C4-2B (cell line): ENCODE results near the gene RIOK1.
"Not testable (repeated sequence)": the region's sequence is repeated elsewhere in the genome, so short reads cannot be mapped to it uniquely, and the experiment has no call there.

ENCODE experiments used
- H3K27ac ChIP-seq: fragments of 450-650 bp; 2 replicates; pipeline ENCODE4 v1.5.1; 2017
- CTCF ChIP-seq: fragments of 450-650 bp; conservative IDR thresholded peaks from 2 replicates; pipeline ENCODE4 v1.5.1; 2017; ENCODE audit warnings: mild to moderate bottlenecking
- ZFX ChIP-seq: fragments of 450-650 bp; IDR thresholded peaks from 2 replicates; pipeline ENCODE4 v1.6.1; 2017

RIOK1 gene

DNA sequence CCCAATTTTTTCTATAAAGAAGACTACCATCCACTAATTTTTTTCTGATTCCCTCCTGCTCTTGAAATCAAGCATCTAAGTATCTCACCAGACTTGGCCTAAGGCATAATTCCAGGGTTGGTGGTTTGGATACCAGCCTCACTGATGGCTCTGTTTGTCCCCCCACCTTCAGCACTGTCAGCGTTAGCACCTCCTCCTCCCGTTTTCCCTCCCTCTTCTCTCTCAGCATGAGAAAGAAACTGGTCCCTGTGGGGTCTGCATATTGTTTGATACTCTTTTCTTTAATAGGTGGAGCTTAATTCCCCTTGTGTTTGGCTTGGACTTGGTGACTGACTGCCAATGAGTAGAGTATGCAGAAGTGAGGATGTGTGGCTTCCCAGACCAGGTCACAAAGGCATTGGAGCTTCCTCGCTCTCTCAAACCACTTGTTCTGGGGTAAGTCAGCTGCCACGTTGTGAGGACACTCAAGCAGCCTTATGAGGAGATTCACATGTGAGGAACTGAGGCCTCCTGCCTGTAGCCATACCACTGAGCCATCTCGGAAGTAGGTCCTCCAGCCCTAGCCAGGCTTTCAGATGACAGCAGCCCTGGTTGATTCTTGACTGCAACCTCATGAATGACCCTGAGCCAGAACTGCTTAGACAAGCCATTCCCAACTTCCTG is 65.2 kb downstream of the RIOK1 start:
- H3K27ac ChIP-seq: no peak overlapping the region
- TF ChIP-seq ZFX (no peak), CTCF (no peak)

GRCh38 chr6:7456302-7456701 is 66.7 kb downstream of the RIOK1 start:
- H3K27ac ChIP-seq: not testable (repeated sequence)

- TF ChIP-seq CTCF (no peak), ZFX (no peak)
Measured at GRCh38 chr6:7461416-7461815, 71.8 kb downstream of the RIOK1 start.

DNA sequence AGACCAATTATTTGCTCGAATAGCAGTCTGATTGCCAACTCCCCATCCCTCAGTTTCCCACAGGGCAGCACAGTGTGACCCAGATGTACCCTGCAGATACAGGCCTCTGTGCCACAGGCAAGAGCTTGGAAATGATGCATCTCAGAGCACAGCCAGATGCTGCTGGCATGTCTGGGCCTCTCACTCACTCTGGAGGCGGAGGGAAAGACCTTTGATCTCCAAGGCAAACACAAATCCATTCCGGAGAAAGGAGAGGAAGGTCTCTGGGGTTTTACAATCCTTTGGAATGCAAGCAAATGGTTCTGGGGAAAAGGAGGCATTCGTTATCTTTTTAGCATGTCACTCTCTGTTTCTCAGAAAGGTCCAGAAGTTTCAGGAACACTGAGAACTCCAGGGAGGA is 74.2 kb downstream of the RIOK1 start:
- TF ChIP-seq ZFX (no peak), CTCF (no peak)
- no peak overlapping the region for H3K27ac ChIP-seq

More at GRCh38 chr6:7461416-7461815, 71.8 kb downstream of the RIOK1 start:
- no peak overlapping the region for H3K27ac ChIP-seq

GRCh38 chr6:7467007-7467897 is 77.6 kb downstream of the RIOK1 start:
- TF ChIP-seq CTCF: no peak
- no peak for TF ChIP-seq ZFX
- H3K27ac ChIP-seq: no peak overlapping the region
